T-helper 2 cell treated with Interferon-gamma antibody and Interleukin-4, amounts not matched to agents 100 ng/mL and 5 ng/mL, for 36 hours (primary cell): ENCODE results near the gene PALM. TPM values are rescaled to one million over a fixed set of nuclear protein-coding genes. Genes with fewer than 3 reads are reported as not detected.

Experiments
- intact Hi-C: fragments of 100-400 bp; cut with micrococcal nuclease; formaldehyde crosslinking; loops from one replicate; pipeline ENCODE4 v1.15.1; 2023
- total RNA-seq: library from RNA; stranded (reverse); gene quantifications from 2 replicates; pipeline ENCODE4 v1.2.3, GENCODE V29; 2022

The PALM gene
- total RNA-seq, 1 donor from 2014 or later, result not detected

GRCh38 chr19:796692-797527 is 88.2 kb downstream of the PALM start, which contains the start of gene PTBP1:
Gene PTBP1 (plus strand): TSS chr19:797452. CDS start chr19:797498, 46 bp downstream.
- intact Hi-C loops, result loop anchor here (1.0 to 5.0 kb wide), 7 partner anchors 76 to 444 kb away; partner anchors contain the start of genes ATP5F1D, GPX4, RNF126 and RNU6-2

Other genes with a start within 250 kb of the PALM start
- not detected in 2 replicates for gene SHC2, start 247.9 kb upstream of the PALM start, total RNA-seq
- gene MADCAM1, start 212.4 kb upstream of the PALM start, total RNA-seq, result 0.18 and 0.36 TPM in 2 replicates
- 20.0 and 21.8 TPM in 2 replicates for gene TPGS1, start 201.4 kb upstream of the PALM start, total RNA-seq
- 39.8 and 43.5 TPM in 2 replicates for gene CDC34, start 177.2 kb upstream of the PALM start, total RNA-seq
- 44.5 and 48.2 TPM in 2 replicates for gene GZMM, start 164.9 kb upstream of the PALM start, total RNA-seq
- gene BSG, start 136.3 kb upstream of the PALM start, total RNA-seq, result 226 and 237 TPM in 2 replicates
- 1.5 and 1.9 TPM in 2 replicates for gene HCN2, start 119.1 kb upstream of the PALM start, total RNA-seq
- 50.6 and 53.9 TPM in 2 replicates for gene POLRMT, start 75.4 kb upstream of the PALM start, total RNA-seq
- not detected in 2 replicates for gene FGF22, start 69.1 kb upstream of the PALM start, total RNA-seq
- 74.1 and 80.9 TPM in 2 replicates for gene RNF126, start 45.7 kb upstream of the PALM start, total RNA-seq
- 2.5 and 3.3 TPM in 2 replicates for gene FSTL3, start 32.5 kb upstream of the PALM start, total RNA-seq
- not detected in 2 replicates for gene PRSS57, start 13.5 kb upstream of the PALM start, total RNA-seq
- not detected in 2 replicates for gene MISP, start 42.2 kb downstream of the PALM start, total RNA-seq
- gene PTBP1, start 88.5 kb downstream of the PALM start, total RNA-seq, result 616 and 655 TPM in 2 replicates
- gene PLPPR3, start 113.0 kb downstream of the PALM start, total RNA-seq, result not detected in 2 replicates
- not detected in 2 replicates for gene AZU1, start 118.9 kb downstream of the PALM start, total RNA-seq
- gene PRTN3, start 132.1 kb downstream of the PALM start, total RNA-seq, result not detected in 2 replicates
- gene ELANE, start 143.4 kb downstream of the PALM start, total RNA-seq, result not detected in 2 replicates
- 2.3 and 2.5 TPM in 2 replicates for gene CFD, start 150.7 kb downstream of the PALM start, total RNA-seq
- 62.2 and 66.7 TPM in 2 replicates for gene MED16, start 184.3 kb downstream of the PALM start, total RNA-seq
- gene RNU6-9, start 184.5 kb downstream of the PALM start, total RNA-seq, result not detected in 2 replicates
- gene R3HDM4, start 204.3 kb downstream of the PALM start, total RNA-seq, result 90.7 and 96.4 TPM in 2 replicates
- gene KISS1R, start 208.4 kb downstream of the PALM start, total RNA-seq, result 1.7 and 1.9 TPM in 2 replicates
- gene ARID3A, start 217.1 kb downstream of the PALM start, total RNA-seq, result 22.8 and 26.8 TPM in 2 replicates